Mucosa of rectum (tissue), 2 donors: ENCODE measurements around the gene C1QB.
"Not testable (repeated sequence)": the region's sequence is repeated elsewhere in the genome, so short reads cannot be mapped to it uniquely, and the experiment has no call there.

Experiments
- H3K27ac ChIP-seq, 2 donors: one replicate each; pipeline ENCODE4 v1.7.0; 2013; ENCODE audit warnings: inconsistent platforms in 2 of 2, low read depth in 2 of 2, low read length in 2 of 2
- H3K27me3 ChIP-seq, 2 donors: one replicate each; pipeline ENCODE4 v1.7.0; 2013; ENCODE audit warnings: low read length in 2 of 2; ENCODE audit not compliant: control insufficient read depth in 2 of 2, insufficient read depth in 2 of 2
- H3K36me3 ChIP-seq, 2 donors: one replicate each; pipeline ENCODE4 v1.7.0; 2013; ENCODE audit warnings: low read length in 2 of 2; ENCODE audit not compliant: control insufficient read depth in 2 of 2, insufficient read depth in 2 of 2
- H3K4me1 ChIP-seq, 2 donors: one replicate each; pipeline ENCODE4 v1.7.0; 2013; ENCODE audit warnings: low read length in 2 of 2, mild to moderate bottlenecking in 1 of 2; ENCODE audit not compliant: control insufficient read depth in 2 of 2, insufficient read depth in 2 of 2
- H3K4me3 ChIP-seq, 2 donors: one replicate each; pipeline ENCODE4 v1.7.0; 2013; ENCODE audit warnings: low read length in 2 of 2
- H3K9ac ChIP-seq, 2 donors: one replicate each; pipeline ENCODE4 v1.7.0; 2013; ENCODE audit warnings: low read length in 2 of 2, low read depth in 1 of 2, mild to moderate bottlenecking in 1 of 2
- H3K9me3 ChIP-seq, 2 donors: one replicate each; pipeline ENCODE4 v1.7.0; 2013; ENCODE audit warnings: low read length in 2 of 2; ENCODE audit not compliant: control insufficient read depth in 2 of 2
- donor health status: healthy.
- donor health status: Normal muscosa, but diverticular disease.

Gene C1QB

DNA sequence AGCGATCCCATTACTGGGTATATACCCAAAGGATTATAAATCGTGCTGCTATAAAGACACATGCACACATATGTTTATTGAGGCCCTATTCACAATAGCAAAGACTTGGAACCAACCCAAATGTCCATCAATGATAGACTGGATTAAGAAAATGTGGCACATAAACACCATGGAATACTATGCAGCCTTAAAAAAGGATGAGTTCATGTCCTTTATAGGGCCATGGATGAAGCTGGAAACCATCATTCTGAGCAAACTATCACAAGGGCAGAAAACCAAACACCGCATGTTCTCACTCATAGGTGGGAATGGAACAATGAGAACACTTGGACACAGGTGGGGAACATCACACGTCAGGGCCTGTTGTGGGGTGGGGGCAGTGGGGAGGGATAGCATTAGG, 53.1 kb downstream of the C1QB start:
- H3K9ac ChIP-seq, H3K27me3 ChIP-seq, H3K36me3 ChIP-seq, H3K4me3 ChIP-seq, H3K27ac ChIP-seq, H3K9me3 ChIP-seq: not testable (repeated sequence)
- H3K4me1 ChIP-seq, result peaks cover 27 to 30% of the 10 kb centered on the region in 2 donors

GRCh38 chr1:22708777-22709176, 55.7 kb downstream of the C1QB start:
- no peak overlapping the region for H3K9ac ChIP-seq
- H3K4me1 ChIP-seq, result peaks cover 28 to 31% of the 10 kb centered on the region in 2 donors
- H3K4me3 ChIP-seq, result no peak overlapping the region
- H3K27ac ChIP-seq, result no peak overlapping the region
- no peaks in the 10 kb centered on the region for H3K9me3 ChIP-seq
- H3K36me3 ChIP-seq, result no peaks in the 10 kb centered on the region
- H3K27me3 ChIP-seq, result peaks cover 0 to 4% of the 10 kb centered on the region in 2 donors

GRCh38 chr1:22709227-22709626, 56.2 kb downstream of the C1QB start:
- no peak overlapping the region for H3K4me3 ChIP-seq
- H3K4me1 ChIP-seq, result peaks cover 27 to 28% of the 10 kb centered on the region in 2 donors
- no peaks in the 10 kb centered on the region for H3K9me3 ChIP-seq
- H3K36me3 ChIP-seq, result no peaks in the 10 kb centered on the region
- H3K27ac ChIP-seq, result no peak overlapping the region
- peaks cover 0 to 4% of the 10 kb centered on the region in 2 donors for H3K27me3 ChIP-seq
- H3K9ac ChIP-seq, result no peak overlapping the region

DNA sequence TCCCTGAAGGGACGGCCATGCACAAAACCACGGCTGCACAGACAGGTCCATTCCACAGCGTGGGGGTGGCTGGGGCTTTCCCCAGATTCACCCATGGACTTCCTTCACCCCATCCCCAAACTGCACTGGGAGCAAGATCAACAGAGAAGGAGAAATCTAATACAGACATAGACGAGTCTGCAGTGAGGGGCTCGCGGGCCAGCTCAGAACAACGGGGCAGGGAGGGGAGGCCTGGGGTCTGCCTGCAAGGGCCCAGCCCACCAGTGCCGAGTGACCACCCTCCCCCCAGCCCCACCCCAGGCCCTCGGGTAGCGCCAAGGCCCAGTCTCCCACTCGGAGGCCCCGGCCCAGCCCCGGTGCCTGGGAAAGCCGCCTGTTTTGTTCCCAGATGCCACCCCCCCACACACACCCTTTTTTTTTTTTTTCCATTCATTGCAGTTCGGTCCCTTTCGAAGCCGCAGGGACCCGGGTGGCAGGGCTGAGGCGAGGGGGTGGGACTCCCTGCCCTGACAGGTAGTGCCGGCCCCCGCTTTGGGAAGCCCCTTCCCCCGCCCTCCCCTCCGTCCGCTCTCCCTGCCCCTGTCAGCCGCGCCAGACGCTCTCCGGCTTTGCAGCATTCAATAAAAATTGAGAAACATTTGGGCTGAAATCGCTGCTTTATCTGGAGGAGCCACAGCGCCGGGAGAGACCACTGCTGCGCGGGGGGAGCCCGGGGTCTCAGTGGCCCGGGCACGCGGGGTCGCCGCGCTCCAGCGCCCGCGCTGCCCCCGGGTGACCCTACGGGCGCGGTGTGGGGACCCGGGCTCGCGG, 57.1 kb downstream of the C1QB start:
- Histone ChIP-seq H3K9ac (no peak overlapping the region), H3K27ac (peak overlapping the region in 1 of 2 donors; percentile 16), H3K27me3 (peaks cover 0 to 4% of the 10 kb centered on the region in 2 donors), H3K4me3 (peak overlapping the region; percentile 40 to 44), H3K4me1 (peaks cover 27% of the 10 kb centered on the region in 2 donors), H3K36me3 (peaks cover 0 to 3% of the 10 kb centered on the region in 2 donors), H3K9me3 (no peaks in the 10 kb centered on the region)

DNA sequence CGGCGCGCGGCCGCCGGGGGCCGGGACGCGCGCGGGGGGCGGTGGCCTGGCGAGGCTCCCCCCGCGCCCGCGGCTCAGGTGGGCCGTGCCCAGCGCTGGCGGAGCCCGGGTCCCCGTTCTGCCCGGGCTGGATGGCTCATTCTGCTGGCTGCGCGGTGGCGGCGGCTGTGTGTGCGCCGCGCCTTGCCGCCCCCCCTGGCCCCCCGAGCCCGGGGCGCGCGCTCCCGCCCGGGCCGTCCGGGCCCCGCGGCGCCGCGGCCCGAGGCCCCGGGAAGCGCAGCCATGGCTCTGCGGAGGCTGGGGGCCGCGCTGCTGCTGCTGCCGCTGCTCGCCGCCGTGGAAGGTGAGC, 57.6 kb downstream of the C1QB start, which contains the start of gene EPHB2:
Gene EPHB2, plus strand, starts transcription at position 139 of the 349 bp plus-strand sequence. Its CDS starts 144 bp downstream, at position 283.
- Histone ChIP-seq H3K36me3 (peaks cover 0 to 3% of the 10 kb centered on the region in 2 donors), H3K9ac (peak within 1 kb of the TSS; percentile 35 to 64), H3K27ac (peak within 1 kb of the TSS; percentile 63 to 72), H3K9me3 (no peaks in the 10 kb centered on the region), H3K4me1 (peaks cover 27% of the 10 kb centered on the region in 2 donors), H3K4me3 (peak within 1 kb of the TSS; percentile 65 to 70), H3K27me3 (peaks cover 0 to 4% of the 10 kb centered on the region in 2 donors)

GRCh38 chr1:22711071-22711470, 58.0 kb downstream of the C1QB start:
- H3K36me3 ChIP-seq, result peaks cover 0 to 3% of the 10 kb centered on the region in 2 donors
- peak overlapping the region; percentile 63 to 72 for H3K27ac ChIP-seq
- peaks cover 27 to 31% of the 10 kb centered on the region in 2 donors for H3K4me1 ChIP-seq
- no peaks in the 10 kb centered on the region for H3K9me3 ChIP-seq
- peaks cover 0 to 4% of the 10 kb centered on the region in 2 donors for H3K27me3 ChIP-seq
- peak overlapping the region in 1 of 2 donors; percentile 35 for H3K9ac ChIP-seq
- peak overlapping the region; percentile 65 to 70 for H3K4me3 ChIP-seq
